HG02798 (cell line): Measurements from ENCODE around the gene AATK.
"Not testable (repeated sequence)": the region's sequence is repeated elsewhere in the genome, so short reads cannot be mapped to it uniquely, and the experiment has no call there.

ENCODE experiments used
- ATAC-seq: cut with Tn5 transposase; IDR thresholded peaks from one replicate; pipeline ENCODE4 v1.9.1; 2021; ENCODE audit warnings: mild to moderate bottlenecking; ENCODE audit not compliant: unreplicated experiment, poor library complexity

AATK gene

DNA sequence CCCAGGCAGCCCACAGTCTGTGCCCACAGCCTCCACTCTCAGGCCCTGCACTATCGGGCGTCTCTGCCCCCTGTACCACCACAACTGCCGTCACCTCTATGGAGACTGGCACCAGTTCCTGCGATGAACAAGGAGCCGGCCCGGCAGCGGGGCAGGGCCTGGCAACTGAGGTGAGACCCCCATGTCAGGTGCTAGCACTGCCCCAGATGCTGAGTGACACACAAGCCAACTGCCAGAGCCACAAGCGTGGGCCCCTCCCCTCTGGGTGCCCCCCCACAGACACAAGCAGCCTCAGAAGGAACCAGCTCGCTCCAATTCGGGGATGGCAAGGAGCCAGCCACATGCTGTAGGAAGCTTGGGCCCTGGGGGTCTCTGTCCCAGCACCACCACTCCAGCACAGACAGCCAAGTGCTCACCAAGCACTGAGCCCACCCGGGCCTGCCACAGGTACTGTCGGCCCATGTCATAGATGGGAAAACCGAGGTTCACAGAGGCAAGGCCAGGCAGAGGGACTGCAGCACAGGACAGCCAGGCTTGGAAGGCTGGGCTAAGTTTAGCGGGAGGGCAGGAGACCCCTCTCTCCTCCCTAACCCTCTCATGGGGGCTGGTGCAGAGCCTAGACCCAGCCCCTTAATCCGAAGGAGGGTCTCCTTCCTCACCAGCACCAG, 2.2 kb downstream of the AATK start:
- no peak for ATAC-seq

DNA sequence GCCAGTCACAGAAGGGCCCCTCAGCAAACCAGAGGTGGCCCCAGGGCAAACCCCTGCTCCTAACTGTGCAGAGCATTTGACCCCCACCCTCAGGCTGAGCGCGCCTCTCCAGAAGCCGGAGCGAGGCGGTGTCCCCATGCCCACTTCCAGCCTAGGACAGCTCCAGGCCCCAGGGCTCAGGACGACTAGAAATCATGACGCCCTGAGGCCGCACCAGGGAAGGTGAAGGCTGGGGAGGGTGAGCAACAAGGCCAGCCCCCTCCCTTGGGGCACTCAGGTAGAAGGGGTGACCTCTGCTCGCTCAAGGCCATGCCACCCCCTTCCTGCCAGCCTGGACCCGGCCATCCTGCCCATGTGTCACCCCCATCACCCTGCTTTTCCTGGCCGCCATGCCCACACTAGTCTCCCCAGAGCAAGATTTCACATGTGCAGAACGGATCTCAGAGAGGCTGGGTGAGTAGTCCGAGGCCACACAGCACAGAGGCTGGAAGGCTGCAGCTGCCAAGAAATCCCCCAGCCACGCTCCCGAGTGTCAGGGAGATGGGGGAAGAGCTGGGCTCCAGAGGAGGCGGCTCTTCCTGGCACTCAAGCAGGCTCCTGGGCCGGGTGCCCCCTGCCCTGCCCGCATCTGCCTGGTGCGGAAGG, 2.8 kb downstream of the AATK start:
- no peak for ATAC-seq

DNA sequence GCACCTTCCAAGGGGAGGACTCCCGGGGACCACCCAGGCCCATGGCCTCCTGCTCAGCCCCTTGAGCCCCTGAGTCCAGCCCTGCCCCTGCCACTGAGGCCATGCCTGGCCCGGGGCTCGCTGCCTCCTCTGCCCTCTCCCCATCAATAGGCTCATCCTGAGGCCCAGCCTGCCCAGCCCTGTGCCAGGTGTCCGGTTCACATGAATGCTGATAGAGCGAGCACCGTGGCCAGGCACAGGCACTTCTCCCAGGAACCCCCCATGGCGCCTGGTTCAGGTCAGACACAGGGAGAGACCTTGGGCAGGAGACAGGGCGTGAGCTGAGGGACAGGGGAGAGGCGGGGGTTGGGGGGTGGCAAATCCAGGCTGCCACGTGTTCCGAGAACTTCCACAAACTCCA, 3.5 kb downstream of the AATK start:
- ATAC-seq = no peak

DNA sequence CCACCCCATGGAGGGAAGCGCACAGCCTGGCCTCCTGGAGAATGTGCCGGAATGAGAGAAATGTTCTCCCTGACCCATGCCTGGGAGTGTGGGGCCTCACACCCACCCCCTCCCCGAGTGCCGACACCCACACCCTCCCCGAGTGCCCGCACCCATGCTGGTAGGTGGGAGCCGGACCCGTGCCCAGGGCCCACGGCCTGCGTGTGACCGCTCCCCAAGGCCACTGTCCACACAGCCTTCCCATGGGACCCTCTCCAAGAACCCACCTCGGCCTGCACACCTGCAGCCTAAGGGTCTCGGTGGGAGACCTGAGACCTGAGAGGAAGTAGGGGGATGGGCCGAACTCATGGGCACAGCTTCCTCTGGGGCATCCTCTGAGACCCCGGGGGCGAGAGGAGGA, 4.0 kb downstream of the AATK start:
- ATAC-seq = no peak

DNA sequence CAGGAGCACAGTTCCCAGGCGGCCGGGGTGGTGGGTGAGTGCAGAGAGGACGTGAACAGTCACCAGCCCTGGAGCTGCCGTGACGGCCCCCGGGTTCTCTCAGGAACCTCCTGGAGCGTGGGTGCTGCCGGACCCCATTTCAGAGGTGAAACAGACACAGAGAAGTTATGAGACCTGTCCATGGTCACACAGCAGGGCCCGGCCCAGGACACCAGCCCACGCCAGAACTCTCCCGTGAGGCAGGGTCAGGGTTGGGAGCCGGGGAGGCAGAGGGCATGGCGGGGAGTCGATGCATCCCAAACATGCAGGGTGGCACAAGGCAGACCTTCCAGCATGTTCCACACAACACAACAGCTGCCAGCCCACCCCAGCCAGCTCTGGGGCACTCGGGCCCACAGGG, 4.5 kb downstream of the AATK start:
- no peak for ATAC-seq

DNA sequence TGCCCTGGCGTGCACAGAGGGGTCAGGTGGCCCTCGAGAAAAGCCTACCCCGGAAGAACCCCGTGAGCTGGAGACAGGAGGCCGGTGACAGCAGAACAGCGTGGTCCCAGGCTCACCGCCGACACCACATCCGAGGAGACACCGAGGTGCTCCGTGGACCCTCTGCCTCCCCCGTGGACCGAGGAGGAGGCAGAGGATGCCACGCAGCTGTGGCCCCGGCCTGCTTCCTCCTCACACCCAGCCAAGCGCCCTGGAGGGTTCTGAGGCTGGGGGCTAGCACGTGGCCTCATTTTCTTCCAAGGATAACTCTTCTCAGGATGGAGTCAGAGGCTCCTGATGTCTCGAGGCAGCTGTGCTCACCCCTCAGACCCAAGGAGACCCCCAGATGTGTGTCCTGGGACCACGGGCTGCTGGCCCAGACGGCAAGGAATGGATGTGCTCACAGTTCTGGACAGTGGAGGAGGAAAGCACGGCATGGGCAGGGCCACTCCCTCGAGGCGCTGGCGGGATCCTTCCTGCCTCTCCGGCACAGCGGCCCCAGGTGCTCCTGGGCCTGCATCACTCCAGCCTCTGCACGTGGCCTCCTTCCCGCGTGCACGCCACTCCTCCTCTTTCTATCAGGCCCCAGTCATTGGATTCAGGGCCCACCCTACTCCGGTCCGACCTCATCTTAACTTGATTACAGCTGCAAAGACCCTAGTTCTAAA, 5.1 kb downstream of the AATK start:
- no peak for ATAC-seq

DNA sequence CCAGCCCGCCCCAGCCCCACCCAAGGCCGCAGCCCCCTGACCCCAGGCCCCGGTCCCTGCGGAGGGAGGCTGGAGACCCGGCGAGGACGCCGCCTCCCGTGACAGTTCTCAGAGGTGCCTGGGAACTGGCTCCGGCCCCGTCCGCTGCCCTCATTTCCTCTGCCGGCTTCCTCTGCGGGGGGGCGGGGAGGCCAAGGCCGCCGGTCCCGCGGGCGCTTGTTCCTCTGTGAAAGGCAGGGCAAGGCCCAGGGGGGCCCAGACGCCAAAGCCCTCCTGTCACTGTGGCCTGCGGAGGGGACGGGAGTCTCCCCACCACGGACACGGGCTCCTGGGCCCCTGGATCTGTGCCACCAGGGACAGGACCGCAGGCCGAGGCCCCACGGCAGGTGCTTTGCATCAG, 5.7 kb downstream of the AATK start:
- ATAC-seq = no peak

DNA sequence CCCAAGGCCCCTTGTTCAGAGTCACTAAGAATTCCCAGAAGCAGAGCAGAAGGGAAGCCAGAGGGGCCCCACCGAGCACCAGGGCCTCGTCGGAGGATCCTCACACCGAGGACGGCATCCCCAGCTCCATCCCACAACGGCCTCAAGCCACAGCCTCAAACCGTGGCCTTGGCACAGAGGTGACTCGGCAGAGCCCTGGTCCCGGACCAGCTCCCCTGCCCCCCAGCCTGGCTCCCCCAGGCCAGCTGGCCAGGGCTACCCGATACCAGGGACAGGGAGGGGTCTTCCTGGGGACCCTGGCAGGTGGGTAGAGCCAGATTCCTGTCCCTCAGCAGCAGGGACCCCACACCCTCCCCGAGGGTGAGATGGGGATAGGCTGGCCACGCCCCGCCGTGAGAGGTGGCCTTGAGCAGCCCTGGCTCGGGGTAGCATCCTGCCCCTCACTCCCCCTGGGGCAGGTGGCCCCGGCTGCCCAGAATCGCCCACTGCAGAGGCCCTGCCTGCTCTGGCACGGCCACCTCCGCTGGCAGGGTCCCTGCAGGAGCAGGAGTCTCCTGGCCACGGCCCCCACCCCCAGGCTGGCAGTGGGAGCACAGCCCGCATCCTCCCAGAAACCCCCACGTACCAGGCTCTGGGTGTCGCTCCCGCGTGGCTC, 6.3 kb downstream of the AATK start:
- no peak for ATAC-seq

DNA sequence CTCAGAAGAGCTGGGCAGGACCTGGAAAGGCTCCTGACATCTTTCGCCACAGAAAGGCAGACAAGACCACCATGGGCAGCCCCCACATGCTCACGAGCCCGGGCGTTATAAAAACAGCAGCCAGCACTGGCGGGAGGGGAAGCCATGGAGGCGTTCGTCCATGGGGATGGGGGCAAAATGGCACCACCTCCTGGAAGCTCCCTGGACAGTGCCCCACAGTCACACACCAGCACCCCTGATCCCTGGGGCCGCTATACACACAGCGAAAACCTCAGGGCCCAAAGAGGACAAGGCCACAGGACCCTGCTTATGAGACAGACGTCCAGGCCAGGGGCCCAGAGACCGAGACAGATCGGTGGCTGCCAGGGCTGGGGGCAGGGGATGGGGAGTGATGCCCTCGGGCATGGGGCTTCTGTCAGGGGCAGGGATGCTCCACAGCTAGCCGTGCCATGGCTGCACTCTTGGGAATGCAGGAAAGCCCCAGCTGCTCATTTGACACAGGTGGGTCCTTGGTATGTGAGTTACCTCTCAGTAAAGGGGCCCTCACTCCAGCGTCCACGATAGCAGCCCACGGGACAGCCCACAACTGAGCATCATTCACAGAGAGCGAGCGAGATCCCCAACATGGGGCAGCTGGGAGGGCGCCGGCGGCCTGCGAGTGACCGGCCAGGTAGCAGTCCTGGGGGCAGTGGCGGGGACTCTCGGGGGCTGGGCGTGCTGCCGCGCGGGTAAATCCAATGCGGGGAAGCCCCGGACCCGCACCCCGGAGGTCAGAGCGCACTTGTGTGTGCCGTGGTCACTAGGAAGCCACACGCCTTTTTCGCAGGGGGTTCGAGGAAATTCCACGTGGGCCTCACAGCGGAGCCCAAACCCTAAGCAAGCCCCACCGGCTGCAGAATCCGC, 7.1 kb downstream of the AATK start:
- no peak for ATAC-seq

DNA sequence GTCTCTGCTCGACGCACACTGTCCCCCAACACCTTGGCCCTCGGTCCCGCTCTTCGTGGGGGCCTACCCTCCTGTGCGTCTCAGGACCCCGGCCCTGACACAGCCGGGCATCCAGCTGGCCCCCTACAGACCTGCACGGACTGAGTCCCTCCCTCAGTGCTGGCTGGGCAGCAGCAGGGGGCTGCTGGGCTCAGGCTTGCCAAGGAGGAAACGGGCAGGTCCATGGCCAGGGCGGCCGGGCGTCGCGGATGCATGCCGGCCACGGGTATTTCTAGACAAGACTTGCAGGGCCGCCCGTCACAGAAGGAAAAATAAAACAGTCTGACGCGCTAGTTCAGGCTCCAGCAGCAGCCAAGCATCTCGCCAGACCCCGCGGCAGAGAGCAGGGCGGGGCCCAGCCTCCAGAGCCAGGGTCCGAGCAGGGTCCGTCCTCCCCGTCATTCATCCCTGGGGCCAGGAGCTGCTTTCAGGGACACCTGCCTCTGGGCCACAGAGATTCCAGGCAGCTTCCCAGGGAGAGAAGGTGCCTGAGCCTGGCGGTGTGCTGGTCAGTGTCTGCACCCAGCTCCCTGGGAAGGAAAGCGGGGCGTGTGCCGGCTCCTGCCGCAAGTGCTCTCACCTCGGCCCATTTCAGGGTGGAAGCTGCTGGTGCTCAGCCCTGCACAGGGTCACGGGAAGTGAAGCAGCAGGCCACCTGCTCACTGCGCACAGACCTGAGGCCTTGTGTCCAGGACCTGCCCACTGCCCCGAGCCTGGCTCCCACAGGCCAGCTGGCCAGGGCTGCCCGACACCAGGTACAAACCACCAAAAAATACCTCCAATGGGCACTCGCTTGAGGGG, 8.0 kb downstream of the AATK start:
- no peak for ATAC-seq

DNA sequence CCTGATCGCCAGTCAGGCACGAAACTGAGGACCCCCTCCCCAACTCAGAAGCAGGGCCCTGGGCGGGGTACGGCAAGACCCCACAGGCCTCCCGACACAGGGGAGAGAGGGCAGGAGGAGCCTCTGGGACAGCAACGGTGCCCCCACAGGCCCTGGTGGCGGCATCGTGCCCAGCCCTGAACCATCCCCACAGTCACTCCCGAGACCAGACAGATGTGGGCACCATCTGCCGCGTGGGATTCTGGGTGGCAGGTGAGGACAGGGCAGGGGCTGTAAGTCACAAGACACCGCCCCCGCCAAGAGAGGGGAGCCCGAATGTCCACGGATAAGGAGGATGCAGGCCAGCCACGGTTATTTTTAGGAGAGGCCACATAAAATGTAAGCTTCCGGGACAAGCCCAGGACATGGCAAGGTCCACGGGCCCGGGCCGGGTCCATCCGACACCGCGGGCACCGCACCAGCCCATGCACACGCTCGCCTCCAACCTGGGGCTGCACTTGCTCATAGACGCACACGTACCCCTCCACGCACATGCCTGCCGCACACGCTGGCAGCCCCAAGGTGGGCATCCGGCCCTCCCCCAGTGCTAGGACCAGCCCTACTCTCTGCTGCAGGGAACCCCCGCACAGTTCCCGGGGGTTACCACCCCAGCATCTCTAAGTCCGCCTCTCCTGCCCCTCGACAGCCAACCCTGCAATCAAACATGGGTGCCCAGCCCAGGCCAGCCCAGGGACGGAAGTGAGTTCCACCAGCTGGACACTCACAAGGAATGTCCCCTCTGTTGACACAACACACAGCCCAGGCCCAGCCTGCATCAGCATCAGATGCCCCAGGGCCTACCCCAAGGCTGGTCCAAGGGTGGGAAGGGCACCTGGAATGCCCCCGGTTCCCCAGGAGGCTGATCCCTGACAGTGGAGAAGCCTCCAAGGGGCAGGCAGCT, 8.9 kb downstream of the AATK start:
- no peak for ATAC-seq

DNA sequence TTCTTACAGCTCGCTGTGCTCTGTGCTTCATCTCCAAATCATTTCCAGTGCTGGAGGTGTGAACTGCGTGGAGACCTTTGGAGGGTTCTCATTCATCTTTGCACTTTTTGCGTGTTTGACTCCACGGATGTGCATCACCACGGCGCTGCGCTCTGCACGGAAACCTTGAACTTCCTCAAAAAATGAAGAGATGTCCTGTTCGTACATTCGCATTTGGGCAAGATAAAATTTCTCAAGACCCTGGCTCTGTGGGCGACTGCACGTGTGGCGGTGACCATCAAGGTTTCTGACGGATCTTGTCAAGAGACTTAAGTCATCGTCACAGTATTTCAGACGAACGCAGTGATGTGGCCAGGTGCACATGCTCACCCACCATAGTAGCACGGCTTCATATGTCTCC, 11.1 kb downstream of the AATK start:
- no peak for ATAC-seq

DNA sequence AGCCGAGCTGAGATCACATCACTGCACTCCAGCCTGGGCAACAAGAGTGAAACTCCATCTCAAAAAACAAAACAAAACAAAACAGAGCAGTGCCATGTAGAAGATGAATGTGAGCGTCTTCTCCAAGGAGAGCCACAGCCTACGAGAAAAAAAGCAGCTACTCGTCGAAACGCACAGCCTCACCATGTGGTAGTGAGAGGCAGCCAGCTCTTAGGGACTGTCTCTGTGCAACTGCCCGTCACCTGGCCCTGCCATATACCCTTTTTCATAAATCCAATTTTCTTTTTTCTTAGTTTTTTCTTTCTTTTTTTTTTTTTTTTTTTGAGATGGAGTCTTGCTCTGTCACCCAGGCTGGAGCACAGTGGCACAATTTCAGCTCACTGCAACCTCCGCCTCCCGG, 12.0 kb downstream of the AATK start:
- ATAC-seq = not testable (repeated sequence)

DNA sequence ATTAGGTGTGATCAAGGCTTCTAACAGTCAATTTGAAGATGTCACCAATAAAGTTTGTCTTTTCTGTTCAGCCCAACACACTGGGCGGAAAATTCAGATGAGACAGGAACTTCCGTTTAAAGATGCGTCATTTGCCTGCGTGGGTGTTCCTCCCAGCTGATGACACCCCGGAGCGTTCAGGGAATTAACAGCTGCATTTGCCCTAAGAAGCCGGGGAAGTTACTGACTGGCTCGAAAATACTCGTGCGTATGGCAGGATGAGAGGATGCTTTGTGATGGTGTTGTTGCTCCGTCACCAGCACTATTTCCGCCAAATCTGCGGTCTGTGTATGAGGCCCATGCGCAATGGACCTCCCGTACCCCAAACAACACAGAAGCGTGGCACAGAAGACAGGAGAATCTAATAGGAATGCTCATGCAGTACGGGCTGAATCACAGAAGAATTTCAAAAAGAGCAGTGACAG, 12.6 kb downstream of the AATK start:
- no peak for ATAC-seq

DNA sequence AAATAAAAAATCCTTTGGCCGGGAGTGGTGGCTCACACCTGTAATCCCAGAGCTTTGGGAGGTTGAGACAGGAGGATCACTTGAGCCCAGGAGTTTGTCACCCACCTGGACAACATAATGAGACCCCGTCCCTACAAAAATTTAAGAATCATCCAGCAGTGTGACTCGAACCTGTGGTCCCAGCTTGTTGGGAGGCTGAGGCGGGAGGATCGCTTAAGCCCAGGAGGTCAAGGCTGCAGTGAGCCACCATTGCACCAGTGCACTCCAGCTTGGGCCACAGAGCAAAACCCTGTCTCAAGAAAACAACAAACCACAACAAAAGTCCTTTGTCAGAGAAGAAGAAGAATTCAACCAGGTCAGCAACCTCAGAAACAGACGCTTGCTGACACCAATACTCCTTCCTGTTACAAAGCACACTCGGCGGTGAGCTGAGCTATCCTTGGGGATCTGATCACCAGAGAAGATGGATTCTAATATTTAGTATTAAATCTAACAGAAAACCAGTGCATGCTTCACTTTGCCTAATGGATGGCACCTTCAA, 13.7 kb downstream of the AATK start:
- no peak for ATAC-seq

DNA sequence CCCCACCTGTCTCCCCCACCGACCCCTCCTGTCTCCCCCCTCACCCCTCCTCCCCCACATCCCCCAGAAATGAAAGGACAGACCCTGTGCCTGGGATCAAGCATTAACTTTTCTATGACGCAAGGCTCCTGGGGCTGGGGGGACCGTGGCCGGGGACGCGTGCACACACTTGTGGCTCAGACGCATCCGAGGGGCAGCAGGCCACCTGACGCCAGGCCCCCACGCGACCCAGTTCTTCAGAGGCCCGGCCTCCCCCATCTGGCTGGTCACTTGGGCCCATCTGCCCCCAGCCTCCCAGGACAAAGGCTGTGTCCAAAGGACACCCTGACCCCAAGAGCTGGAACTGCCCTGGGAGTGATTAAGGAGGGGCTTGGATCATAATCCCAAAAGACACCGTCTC, 14.7 kb downstream of the AATK start:
- no peak for ATAC-seq

DNA sequence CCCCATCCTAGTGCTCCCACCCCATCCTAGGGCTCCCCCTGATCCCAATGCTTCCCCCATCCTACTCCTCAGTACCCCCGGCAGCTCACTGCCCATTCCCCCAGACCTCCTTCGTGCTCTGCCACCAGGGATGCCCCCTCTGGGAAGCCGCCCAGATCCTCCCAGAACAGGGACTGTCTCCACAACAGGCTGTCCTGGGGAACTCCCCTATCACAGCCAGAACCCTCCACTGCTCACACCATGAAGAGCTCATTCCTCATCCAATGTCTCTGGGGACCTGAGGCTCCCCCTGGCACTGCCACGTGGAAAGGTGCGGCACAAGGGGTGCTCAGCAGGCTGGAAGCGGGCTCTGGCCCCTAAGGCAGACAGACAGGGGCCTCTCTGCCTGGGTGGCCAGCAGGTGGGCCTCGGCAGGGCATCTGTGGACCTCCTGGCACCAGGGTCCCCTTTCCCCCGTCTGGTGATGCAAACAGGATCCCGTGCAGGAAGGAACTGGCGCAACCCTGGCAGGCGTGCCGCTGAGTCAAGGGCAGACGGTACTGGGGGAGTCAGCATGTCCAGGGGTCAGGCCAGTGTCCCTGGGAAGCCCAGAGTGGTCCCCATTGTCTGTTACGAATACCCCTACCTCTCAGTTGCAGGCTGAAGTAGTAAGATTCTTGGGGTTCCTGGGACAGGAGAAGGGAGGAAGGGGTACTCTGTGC, 15.5 kb downstream of the AATK start:
- ATAC-seq = no peak
